ENCODE data around the gene RNF4. TPM values are rescaled to one million over a fixed set of nuclear protein-coding genes. Genes with fewer than 3 reads are reported as not detected.

RNF4 gene
- total and polyA plus RNA-seq, 2 donors (not counting 1 experiment from before 2014, with no cell fraction given): 45.6 to 72.4 TPM

DNA sequence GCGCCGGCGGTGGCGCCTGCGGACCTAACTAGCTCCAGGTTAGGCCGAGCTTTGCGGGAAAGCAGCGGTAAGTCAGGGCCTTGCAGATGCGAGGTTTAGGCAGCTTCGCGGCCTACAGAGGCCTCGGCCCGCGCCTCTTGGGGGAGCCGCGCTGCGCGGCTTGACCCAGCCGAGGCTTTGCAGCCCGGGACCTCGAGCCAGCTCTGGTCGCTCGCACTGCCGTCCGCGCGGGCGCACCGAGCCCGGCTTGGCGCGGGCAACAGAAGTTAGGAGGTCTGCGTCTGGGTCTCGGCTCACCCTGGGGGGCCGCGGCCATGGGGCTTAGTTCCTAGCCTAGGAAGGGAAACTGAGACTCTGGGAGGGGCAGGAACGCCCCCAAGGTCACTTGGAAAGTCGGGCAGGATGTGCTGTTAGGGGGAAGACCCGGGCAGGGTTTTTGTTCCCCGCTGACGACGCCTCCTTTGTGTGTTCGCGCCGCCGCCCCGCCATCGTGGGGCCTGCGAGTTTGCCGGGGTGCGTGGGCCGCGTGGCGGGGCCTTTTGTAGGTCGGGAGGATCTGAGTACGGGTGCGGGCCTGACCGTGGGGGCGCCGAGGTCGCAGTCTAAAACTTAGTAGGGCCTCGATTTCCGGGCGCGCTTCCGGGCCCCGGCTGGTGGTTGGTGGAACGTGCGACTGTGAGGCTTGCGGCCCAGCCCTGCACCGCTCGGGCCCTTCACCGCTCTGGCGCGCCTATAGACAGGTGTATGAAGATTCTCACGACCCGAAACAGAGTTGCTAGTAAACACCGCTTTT lies 482 bp downstream of the RNF4 start:
- Histone ChIP-seq H3K27me3 (ENCODE audit: control insufficient read depth, insufficient read depth, low read length) (no peaks in the 10 kb centered on the region), H3K4me1 (ENCODE audit: control insufficient read depth, extremely low read depth, insufficient read depth, low read length) (no peaks in the 10 kb centered on the region), H3K79me2 (ENCODE audit: control insufficient read depth, insufficient read depth, low read length) (peaks cover 60% of the 10 kb centered on the region), H4K20me1 (ENCODE audit: control insufficient read depth, extremely low read depth, insufficient read depth, low read length) (no peaks in the 10 kb centered on the region), H3K9me3 (ENCODE audit: control insufficient read depth, insufficient read depth, low read depth, low read length) (no peaks in the 10 kb centered on the region), H3K36me3 (ENCODE audit: control insufficient read depth, insufficient read depth, low read length) (peaks cover 9% of the 10 kb centered on the region), H3K27ac (ENCODE audit: insufficient read depth, low read length) (peak overlapping the region; percentile 92), H2AFZ (ENCODE audit: low read length) (peak overlapping the region; percentile 9), H3K4me2 (ENCODE audit: extremely low read depth, insufficient read depth, low read length) (peak overlapping the region; percentile 100), H3K9ac (ENCODE audit: insufficient read depth, low read length) (peak overlapping the region; percentile 83), H3K4me3 (replicated peaks in 1 of 4; ENCODE audit: control extremely low read depth in 1 of 4, insufficient read depth in 1 of 4, low read depth in 3 of 4, low read length in 4 of 4) (peak overlapping the region; percentile 78 to 97 (median 92))
- DNase-seq (ENCODE audit: low read depth in 2 of 2): peak; percentile 27 to 42
- TF ChIP-seq, protein P1, sequence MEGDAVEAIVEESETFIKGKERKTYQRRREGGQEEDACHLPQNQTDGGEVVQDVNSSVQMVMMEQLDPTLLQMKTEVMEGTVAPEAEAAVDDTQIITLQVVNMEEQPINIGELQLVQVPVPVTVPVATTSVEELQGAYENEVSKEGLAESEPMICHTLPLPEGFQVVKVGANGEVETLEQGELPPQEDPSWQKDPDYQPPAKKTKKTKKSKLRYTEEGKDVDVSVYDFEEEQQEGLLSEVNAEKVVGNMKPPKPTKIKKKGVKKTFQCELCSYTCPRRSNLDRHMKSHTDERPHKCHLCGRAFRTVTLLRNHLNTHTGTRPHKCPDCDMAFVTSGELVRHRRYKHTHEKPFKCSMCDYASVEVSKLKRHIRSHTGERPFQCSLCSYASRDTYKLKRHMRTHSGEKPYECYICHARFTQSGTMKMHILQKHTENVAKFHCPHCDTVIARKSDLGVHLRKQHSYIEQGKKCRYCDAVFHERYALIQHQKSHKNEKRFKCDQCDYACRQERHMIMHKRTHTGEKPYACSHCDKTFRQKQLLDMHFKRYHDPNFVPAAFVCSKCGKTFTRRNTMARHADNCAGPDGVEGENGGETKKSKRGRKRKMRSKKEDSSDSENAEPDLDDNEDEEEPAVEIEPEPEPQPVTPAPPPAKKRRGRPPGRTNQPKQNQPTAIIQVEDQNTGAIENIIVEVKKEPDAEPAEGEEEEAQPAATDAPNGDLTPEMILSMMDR (conservative IDR thresholded peaks at IDR 0.05 in 1 of 2, IDR thresholded peaks at IDR 0.05 in 1 of 2; ENCODE audit: low read depth in 1 of 2, low read length in 2 of 2): no peak
- TF ChIP-seq EZH2 (IDR thresholded peaks at IDR 0.05; ENCODE audit: low read length, missing control alignments): no peak

DNA sequence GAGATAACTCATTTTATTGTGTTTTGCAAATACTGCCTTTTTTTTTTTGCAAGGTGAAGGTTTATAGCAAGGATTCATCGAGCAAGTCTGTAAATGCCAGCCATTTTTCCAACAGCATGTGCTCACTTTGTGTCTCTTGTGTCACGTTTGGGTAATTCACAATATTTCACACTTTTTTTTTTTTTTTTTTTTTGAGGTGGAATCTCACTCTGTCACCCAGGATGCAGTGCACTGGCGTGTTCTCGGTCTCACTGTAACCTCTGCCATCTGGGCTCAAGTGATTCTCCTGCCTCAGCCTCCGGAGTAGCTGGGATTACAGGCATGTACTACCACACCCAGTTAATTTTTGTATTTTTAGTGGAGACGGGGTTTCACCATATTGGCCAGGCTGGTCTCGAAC lies 1.9 kb downstream of the RNF4 start:
- H3K9me3 ChIP-seq (ENCODE audit: control insufficient read depth, insufficient read depth, low read depth, low read length): no peaks in the 10 kb centered on the region

DNA sequence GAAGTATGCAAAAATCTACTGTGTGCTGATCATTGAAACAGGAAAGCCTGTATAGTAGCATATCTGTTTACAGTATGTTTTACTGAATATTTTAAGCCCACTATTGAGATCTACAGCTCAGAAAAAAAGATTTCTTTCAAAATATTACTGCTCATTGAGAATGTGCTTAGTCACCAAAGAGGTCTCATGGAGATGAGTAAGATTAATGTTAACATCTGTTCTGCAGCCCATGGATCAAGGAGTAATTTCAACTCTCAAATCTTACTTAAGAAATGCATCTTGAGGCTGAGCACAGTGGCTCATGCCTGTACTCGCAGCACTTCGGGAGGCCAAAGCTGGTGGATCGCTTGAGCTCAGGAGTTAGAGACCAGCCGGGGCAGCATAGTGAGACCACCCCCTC lies 3.3 kb downstream of the RNF4 start:
- Histone ChIP-seq H4K20me1 (ENCODE audit: control insufficient read depth, extremely low read depth, insufficient read depth, low read length) (no peaks in the 10 kb centered on the region), H3K4me3 (replicated peaks in 1 of 4; ENCODE audit: control extremely low read depth in 1 of 4, insufficient read depth in 1 of 4, low read depth in 3 of 4, low read length in 4 of 4) (no peak overlapping the region), H3K79me2 (ENCODE audit: control insufficient read depth, insufficient read depth, low read length) (peaks cover 87% of the 10 kb centered on the region), H3K4me1 (ENCODE audit: control insufficient read depth, extremely low read depth, insufficient read depth, low read length) (no peaks in the 10 kb centered on the region), H3K4me2 (ENCODE audit: extremely low read depth, insufficient read depth, low read length) (no peak overlapping the region), H3K9ac (ENCODE audit: insufficient read depth, low read length) (no peak overlapping the region), H3K27ac (ENCODE audit: insufficient read depth, low read length) (no peak overlapping the region), H3K9me3 (ENCODE audit: control insufficient read depth, insufficient read depth, low read depth, low read length) (no peaks in the 10 kb centered on the region), H2AFZ (ENCODE audit: low read length) (no peak overlapping the region), H3K36me3 (ENCODE audit: control insufficient read depth, insufficient read depth, low read length) (peaks cover 9% of the 10 kb centered on the region), H3K27me3 (ENCODE audit: control insufficient read depth, insufficient read depth, low read length) (no peaks in the 10 kb centered on the region)
- TF ChIP-seq EZH2 (IDR thresholded peaks at IDR 0.05; ENCODE audit: low read length, missing control alignments): no peak
- TF ChIP-seq, protein P1 (conservative IDR thresholded peaks at IDR 0.05 in 1 of 2, IDR thresholded peaks at IDR 0.05 in 1 of 2; ENCODE audit: low read depth in 1 of 2, low read length in 2 of 2): no peak
- DNase-seq (ENCODE audit: low read depth in 2 of 2): peak; percentile 17 to 39

More for the DNA sequence above, 1.9 kb downstream of the RNF4 start:
- no peaks in the 10 kb centered on the region for H4K20me1 ChIP-seq (ENCODE audit: control insufficient read depth, extremely low read depth, insufficient read depth, low read length)
- H3K36me3 ChIP-seq (ENCODE audit: control insufficient read depth, insufficient read depth, low read length): peaks cover 9% of the 10 kb centered on the region
- no peak overlapping the region for H3K9ac ChIP-seq (ENCODE audit: insufficient read depth, low read length)
- TF ChIP-seq, protein P1 (conservative IDR thresholded peaks at IDR 0.05 in 1 of 2, IDR thresholded peaks at IDR 0.05 in 1 of 2; ENCODE audit: low read depth in 1 of 2, low read length in 2 of 2): no peak
- TF ChIP-seq EZH2 (IDR thresholded peaks at IDR 0.05; ENCODE audit: low read length, missing control alignments): no peak
- H3K4me1 ChIP-seq (ENCODE audit: control insufficient read depth, extremely low read depth, insufficient read depth, low read length): no peaks in the 10 kb centered on the region
- DNase-seq (ENCODE audit: low read depth in 2 of 2): no peak
- H3K27me3 ChIP-seq (ENCODE audit: control insufficient read depth, insufficient read depth, low read length): no peaks in the 10 kb centered on the region
- H2AFZ ChIP-seq (ENCODE audit: low read length): no peak overlapping the region
- peak overlapping the region; percentile 100 for H3K4me2 ChIP-seq (ENCODE audit: extremely low read depth, insufficient read depth, low read length)
- H3K4me3 ChIP-seq (replicated peaks in 1 of 4; ENCODE audit: control extremely low read depth in 1 of 4, insufficient read depth in 1 of 4, low read depth in 3 of 4, low read length in 4 of 4): peak overlapping the region in 2 of 4 experiments; percentile 95 to 97
- H3K27ac ChIP-seq (ENCODE audit: insufficient read depth, low read length): no peak overlapping the region
- peaks cover 73% of the 10 kb centered on the region for H3K79me2 ChIP-seq (ENCODE audit: control insufficient read depth, insufficient read depth, low read length)

All from fibroblast of lung (primary cell).